Uterus (tissue), 4 donors: ENCODE data around the gene SORBS1. TPM values are rescaled to one million over a fixed set of nuclear protein-coding genes. Genes with fewer than 3 reads are reported as not detected.

Experiments
- DNase-seq, 2 donors: peaks; one replicate each; pipeline ENCODE4 v3.0.0-alpha.2; 2019 to 2020
- H3K27ac ChIP-seq, 2 donors: fragments of 200-600 bp; sonication (generic); 1 replicate in 1 of 2; 2 replicates in 1 of 2; pipeline ENCODE4 v1.5.1; 2016 to 2018
- H3K27me3 ChIP-seq, 2 donors: fragments of 200-600 bp; sonication (generic); one replicate each; pipeline ENCODE4 v1.5.1; 2018 to 2019; ENCODE audit warnings: control low read depth in 1 of 2
- H3K36me3 ChIP-seq, 2 donors: fragments of 200-600 bp; sonication (generic); one replicate each; pipeline ENCODE4 v1.5.1; 2019; ENCODE audit warnings: control low read depth in 1 of 2
- H3K4me1 ChIP-seq, 2 donors: fragments of 200-600 bp; sonication (generic); one replicate each; pipeline ENCODE4 v1.5.1; 2018 to 2019; ENCODE audit warnings: control low read depth in 1 of 2
- H3K4me3 ChIP-seq, 2 donors: fragments of 200-600 bp; sonication (generic); 1 replicate in 1 of 2; 2 replicates in 1 of 2; pipeline ENCODE4 v1.5.1; 2018 to 2019; ENCODE audit warnings: mild to moderate bottlenecking in 1 of 2
- H3K9me3 ChIP-seq, 2 donors: fragments of 200-600 bp; sonication (generic); one replicate each; pipeline ENCODE4 v1.5.1; 2019; ENCODE audit warnings: control low read depth in 1 of 2
- POLR2A ChIP-seq, 2 donors: fragments of 450-650 bp; IDR thresholded peaks; one replicate each; pipeline ENCODE4 v1.6.1; 2016; ENCODE audit warnings: antibody characterized with exemption in 2 of 2, mild to moderate bottlenecking in 1 of 2, moderate library complexity in 1 of 2
- intact Hi-C: fragments of 100-400 bp; cut with DNase I; formaldehyde crosslinking; loops from one replicate; pipeline ENCODE4 v1.15.1; 2023; ENCODE audit warnings: low total_unique reads
- total RNA-seq, 4 donors: library from RNA; depleted of rRNA in 3 of 4; stranded (reverse); fragments of >200 nt in 3 of 4; gene quantifications; one replicate each; pipeline versions ENCODE4 v1.1.0 to v1.2.4, GENCODE V29; 2014 to 2023
- TF ChIP-seq, protein P1 (sequence below), 4 experiments: fragments of 200-600 bp in 2 of 4; fragments of 450-650 bp in 2 of 4; sonication (generic) in 2 of 4; IDR thresholded peaks; one replicate each; pipeline ENCODE4 v1.5.1; 2016 to 2019; ENCODE audit warnings: antibody characterized with exemption in 4 of 4, mild to moderate bottlenecking in 2 of 4, moderate library complexity in 1 of 4
- donor health status: DM: yes; HTN: yes; CAD: no.

The SORBS1 gene
- total RNA-seq, 4 donors from 2014 or later, result 89.9 to 422 (median 271) TPM

- Histone ChIP-seq H3K4me3 (no peak overlapping the region), H3K27me3 (no peaks in the 10 kb centered on the region), H3K27ac (peak overlapping the region in 1 of 2 donors; percentile 95), H3K4me1 (peaks cover 0 to 4% of the 10 kb centered on the region in 2 donors), H3K36me3 (no peaks in the 10 kb centered on the region), H3K9me3 (no peaks in the 10 kb centered on the region)
- TF ChIP-seq, protein P1, sequence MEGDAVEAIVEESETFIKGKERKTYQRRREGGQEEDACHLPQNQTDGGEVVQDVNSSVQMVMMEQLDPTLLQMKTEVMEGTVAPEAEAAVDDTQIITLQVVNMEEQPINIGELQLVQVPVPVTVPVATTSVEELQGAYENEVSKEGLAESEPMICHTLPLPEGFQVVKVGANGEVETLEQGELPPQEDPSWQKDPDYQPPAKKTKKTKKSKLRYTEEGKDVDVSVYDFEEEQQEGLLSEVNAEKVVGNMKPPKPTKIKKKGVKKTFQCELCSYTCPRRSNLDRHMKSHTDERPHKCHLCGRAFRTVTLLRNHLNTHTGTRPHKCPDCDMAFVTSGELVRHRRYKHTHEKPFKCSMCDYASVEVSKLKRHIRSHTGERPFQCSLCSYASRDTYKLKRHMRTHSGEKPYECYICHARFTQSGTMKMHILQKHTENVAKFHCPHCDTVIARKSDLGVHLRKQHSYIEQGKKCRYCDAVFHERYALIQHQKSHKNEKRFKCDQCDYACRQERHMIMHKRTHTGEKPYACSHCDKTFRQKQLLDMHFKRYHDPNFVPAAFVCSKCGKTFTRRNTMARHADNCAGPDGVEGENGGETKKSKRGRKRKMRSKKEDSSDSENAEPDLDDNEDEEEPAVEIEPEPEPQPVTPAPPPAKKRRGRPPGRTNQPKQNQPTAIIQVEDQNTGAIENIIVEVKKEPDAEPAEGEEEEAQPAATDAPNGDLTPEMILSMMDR (IDR thresholded peaks at IDR 0.05), result no peak
- no peak for TF ChIP-seq POLR2A (IDR thresholded peaks at IDR 0.05)
- DNase-seq, result no peak
- intact Hi-C loops, result no loop called here
Measured at GRCh38 chr10:95499482-95499989, 61.6 kb downstream of the SORBS1 start.

- intact Hi-C loops, result no loop called here
- H3K27me3 ChIP-seq, result no peaks in the 10 kb centered on the region
- no peak overlapping the region for H3K4me3 ChIP-seq
- no peak for TF ChIP-seq POLR2A (IDR thresholded peaks at IDR 0.05)
- TF ChIP-seq, protein P1 (IDR thresholded peaks at IDR 0.05), result no peak
- H3K4me1 ChIP-seq, result peaks cover 0 to 4% of the 10 kb centered on the region in 2 donors
- no peaks in the 10 kb centered on the region for H3K36me3 ChIP-seq
- peak overlapping the region; percentile 79 to 82 for H3K27ac ChIP-seq
- no peak for DNase-seq
- no peaks in the 10 kb centered on the region for H3K9me3 ChIP-seq
Measured at GRCh38 chr10:95496951-95497350, 64.2 kb downstream of the SORBS1 start.

GRCh38 chr10:95496246-95496911 lies 64.8 kb downstream of the SORBS1 start:
- no peak for DNase-seq
- no peaks in the 10 kb centered on the region for H3K9me3 ChIP-seq
- peak overlapping the region; percentile 79 to 82 for H3K27ac ChIP-seq
- no peak overlapping the region for H3K4me3 ChIP-seq
- no peak for TF ChIP-seq POLR2A (IDR thresholded peaks at IDR 0.05)
- TF ChIP-seq, protein P1 (IDR thresholded peaks at IDR 0.05), result no peak
- H3K36me3 ChIP-seq, result no peaks in the 10 kb centered on the region
- H3K4me1 ChIP-seq, result peaks cover 0 to 4% of the 10 kb centered on the region in 2 donors
- intact Hi-C loops, result no loop called here
- no peaks in the 10 kb centered on the region for H3K27me3 ChIP-seq

GRCh38 chr10:95493862-95494261 lies 67.3 kb downstream of the SORBS1 start:
- Histone ChIP-seq H3K4me3 (no peak overlapping the region), H3K27me3 (no peaks in the 10 kb centered on the region), H3K4me1 (peaks cover 0 to 4% of the 10 kb centered on the region in 2 donors), H3K36me3 (no peaks in the 10 kb centered on the region), H3K9me3 (no peaks in the 10 kb centered on the region), H3K27ac (peak overlapping the region; percentile 79 to 82)
- DNase-seq, result no peak
- TF ChIP-seq POLR2A (IDR thresholded peaks at IDR 0.05), result no peak
- TF ChIP-seq, protein P1 (IDR thresholded peaks at IDR 0.05), result no peak
- intact Hi-C loops, result no loop called here

- Histone ChIP-seq H3K36me3 (no peaks in the 10 kb centered on the region), H3K27me3 (no peaks in the 10 kb centered on the region), H3K9me3 (no peaks in the 10 kb centered on the region), H3K4me1 (peaks cover 0 to 5% of the 10 kb centered on the region in 2 donors), H3K4me3 (no peak overlapping the region), H3K27ac (peak overlapping the region; percentile 72 to 78)
- DNase-seq, result no peak
- intact Hi-C loops, result no loop called here
- TF ChIP-seq POLR2A (IDR thresholded peaks at IDR 0.05), result no peak
- TF ChIP-seq, protein P1 (IDR thresholded peaks at IDR 0.05), result no peak
Measured at GRCh38 chr10:95487994-95488393, 73.2 kb downstream of the SORBS1 start.
